EL (cell line): Measurements from ENCODE around the gene LRCH3.
A peak's percentile ranks its signal among the peaks of the same experiment; 100 is the strongest.

ENCODE experiments used
- DNase-seq: peaks from one replicate; pipeline ENCODE4 v3.0.0-alpha.2; 2016

The LRCH3 gene

DNA sequence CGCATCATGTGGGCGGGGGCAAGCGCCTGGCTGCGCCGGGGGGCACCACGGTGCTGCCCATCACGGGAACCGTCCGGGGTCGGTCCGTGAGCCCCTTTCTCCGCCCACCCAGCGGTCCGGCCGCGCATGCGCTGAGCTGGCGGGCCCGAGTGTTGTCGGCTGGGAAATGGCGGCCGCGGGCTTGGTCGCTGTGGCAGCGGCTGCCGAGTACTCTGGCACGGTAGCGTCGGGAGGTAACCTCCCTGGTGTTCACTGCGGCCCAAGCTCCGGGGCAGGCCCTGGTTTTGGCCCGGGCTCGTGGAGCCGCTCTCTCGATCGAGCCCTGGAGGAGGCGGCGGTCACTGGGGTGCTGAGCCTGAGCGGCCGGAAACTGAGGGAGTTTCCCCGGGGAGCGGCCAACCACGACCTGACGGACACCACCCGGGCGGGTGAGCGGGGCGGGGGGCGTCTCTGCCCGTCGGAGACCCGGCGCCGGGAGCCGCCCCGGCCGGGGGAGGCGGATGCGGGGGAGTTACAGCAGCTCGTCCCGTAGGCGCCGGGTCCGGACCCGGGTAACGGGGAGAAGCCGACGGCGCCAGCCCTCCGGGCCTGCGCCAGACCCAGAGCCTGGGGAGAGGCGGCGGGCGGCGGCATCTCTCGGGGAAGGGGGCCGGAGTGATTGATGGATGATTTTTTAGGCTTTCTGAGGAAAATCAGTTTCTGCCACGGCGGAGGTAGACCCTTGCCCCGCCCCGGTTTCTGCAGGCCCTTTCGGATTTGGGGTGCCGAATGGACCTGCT is at the start of gene LRCH3:
Gene LRCH3, plus strand, starts transcription at position 142 of the 779 bp plus-strand sequence. Its CDS starts 25 bp downstream, at position 167.
- DNase-seq, result peak; percentile 84

DNA sequence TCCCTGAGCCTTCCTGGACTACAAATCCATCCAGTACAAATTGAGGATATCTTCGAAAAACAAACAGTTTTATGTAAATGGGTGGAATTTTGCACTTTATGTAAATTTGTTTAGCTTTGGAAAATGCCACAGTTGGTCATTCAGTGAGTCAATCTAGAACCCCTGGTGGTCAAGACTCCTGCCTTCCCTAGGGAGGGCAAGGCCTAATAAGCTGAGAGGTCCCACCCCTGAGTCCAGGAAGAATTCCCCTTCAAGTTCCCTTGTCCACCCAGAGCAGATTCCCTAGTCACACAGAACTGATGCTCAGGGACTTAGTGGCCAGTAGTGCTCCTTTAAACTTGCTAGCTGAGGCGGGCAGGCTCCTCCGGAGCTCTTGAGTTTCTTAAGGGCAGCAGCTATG is 48.3 kb upstream of the LRCH3 start:
- DNase-seq, result no peak

DNA sequence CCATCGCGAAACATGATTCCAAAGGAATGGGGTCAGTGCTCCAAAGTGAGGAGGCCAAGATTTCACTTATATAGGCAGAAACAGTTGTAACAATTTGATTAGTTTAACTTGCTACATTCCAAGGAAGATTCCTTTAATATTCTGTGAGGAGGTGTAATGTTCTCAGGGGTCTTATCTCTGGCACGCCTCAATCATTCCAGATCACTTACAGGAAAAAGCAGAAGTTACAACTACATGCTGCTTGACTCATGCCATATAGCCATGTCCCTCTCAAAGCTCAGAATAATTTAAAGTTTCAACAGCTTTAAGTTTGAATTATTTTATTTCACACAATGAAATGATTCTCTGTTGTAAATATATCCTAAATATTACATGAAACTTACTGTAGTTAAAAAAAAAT is 44.8 kb upstream of the LRCH3 start:
- DNase-seq, result no peak

DNA sequence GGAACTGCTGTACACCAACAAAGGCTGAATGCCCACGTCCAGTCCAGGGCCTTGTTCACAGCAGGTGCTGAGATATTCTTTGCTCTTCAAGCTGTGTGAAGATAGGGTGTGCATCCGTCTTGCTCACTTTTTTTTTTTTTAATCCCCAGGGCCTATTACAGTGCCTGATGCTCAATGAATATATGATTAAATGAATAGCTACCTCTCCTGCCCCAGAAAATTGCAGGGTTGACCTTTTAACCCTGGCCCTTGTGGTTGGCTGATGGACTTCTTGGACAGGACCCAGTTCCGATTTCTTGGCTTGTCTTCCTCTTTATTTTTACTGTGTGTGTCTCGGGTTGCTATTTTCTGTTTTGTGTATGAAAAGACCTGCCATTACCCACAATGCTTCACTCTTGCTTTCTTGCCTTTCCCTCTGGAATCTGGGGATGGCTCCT is 44.2 kb upstream of the LRCH3 start:
- DNase-seq, result no peak

DNA sequence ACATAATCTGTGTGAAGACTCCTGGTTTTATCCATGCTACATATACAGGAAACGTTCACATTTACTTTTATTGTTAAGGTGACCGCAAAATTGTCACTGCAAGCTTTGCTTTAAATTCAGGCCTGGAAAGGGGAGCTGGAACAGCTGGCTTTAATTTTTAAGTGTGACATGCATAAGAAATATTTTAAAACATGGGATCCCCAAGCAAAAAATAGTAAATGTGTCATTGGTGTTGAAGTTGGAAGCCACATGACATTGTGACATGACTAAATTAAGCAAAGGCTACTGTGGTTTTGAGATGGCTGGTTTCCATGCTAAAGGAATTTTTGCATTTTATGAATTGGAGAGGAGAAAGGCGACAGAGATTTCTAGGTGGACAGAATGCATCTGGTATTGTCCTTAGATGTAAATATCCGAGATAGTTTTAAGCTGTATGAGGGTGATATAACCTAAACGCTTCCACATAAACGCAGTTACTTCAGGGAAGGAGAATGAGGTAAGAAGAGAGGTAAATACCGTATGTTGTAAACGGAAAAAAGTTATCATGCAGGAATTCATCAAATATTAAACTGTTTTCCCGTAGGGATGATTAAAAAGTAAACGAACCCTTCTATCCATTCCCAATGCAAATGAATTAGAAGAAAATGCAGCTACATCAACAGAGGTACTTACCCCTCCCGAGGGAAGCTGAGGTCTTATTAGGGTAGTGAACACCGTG is 42.3 kb upstream of the LRCH3 start:
- DNase-seq, result peak; percentile 56

DNA sequence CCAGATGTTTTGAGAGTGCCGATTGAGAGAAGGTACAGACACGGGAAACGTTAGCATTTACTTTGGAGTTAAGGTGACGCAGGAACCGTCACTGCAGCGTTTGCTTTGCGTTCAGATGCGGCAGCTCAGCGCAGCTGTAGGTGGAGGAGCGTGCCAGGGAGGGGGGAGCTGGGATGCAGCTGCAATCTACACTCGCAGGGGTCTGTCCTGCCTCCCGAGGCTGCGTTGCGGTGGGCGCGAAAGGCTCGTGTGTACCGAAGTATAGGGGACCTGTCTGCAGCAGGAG is 41.8 kb upstream of the LRCH3 start:
- peak; percentile 62 for DNase-seq

DNA sequence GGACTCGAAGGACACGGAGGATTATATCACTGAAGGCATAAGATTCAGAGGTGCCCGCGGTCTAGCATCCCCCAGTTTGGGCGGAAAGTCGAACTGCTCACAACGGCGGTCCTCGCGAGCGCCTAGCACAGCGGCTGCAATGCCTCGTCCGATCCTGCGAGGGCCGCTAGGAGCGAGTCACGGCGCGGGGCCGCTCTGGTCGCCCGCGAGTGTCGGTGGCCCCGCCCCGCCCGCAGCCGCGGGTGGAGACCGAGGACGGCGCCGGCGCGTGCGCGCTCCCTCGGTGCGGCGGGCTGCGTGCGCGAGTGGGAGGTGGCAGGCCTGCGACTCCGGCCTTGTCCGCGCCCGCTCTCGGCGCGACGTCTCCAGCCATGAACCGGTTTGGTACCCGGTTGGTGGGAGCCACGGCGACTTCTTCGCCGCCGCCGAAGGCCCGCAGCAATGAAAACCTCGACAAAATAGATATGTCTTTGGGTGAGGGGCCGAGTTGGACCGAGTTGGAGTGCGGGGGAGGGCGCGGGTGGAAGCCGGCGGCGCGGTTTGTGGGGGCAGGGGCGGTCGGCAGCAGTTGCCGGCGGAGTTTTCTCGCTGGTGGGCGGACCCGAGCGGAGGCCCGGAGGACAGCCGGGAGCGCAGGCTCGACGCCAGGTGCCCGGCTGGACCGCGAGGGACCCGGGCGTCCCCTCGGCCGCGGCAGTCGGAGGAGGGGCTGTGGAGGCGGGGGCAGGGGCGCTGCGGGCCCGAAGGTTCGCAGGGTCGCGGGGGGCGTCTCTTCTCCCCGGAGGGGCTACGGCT is 41.3 kb upstream of the LRCH3 start, which contains the start of gene FYTTD1:
Gene FYTTD1, plus strand, starts transcription at position 283 of the 795 bp plus-strand sequence. Its CDS starts 89 bp downstream, at position 372.
- peak; percentile 90 for DNase-seq

DNA sequence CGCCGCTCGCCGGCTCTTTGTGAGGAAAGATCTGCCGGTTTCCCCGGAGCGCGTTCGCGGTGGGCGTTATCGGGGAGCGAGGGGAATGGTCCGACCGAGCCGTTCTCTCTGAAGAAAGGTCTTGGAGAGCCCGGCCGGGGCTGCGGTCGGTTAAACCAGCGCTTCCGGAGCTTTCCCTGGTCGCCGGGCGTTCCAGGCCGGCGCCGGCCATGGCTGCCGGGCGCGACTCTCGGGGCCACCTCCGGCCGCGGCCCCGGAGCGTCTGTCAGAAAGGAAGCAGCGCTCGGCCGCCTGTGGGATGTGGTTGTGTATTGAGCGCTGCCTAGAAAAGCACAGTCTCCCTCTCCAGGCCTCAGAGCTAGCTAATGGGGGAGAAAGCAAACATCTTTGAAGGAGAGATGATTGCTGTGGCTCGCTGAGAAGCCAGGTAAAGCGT is 40.6 kb upstream of the LRCH3 start:
- DNase-seq, result peak; percentile 69

DNA sequence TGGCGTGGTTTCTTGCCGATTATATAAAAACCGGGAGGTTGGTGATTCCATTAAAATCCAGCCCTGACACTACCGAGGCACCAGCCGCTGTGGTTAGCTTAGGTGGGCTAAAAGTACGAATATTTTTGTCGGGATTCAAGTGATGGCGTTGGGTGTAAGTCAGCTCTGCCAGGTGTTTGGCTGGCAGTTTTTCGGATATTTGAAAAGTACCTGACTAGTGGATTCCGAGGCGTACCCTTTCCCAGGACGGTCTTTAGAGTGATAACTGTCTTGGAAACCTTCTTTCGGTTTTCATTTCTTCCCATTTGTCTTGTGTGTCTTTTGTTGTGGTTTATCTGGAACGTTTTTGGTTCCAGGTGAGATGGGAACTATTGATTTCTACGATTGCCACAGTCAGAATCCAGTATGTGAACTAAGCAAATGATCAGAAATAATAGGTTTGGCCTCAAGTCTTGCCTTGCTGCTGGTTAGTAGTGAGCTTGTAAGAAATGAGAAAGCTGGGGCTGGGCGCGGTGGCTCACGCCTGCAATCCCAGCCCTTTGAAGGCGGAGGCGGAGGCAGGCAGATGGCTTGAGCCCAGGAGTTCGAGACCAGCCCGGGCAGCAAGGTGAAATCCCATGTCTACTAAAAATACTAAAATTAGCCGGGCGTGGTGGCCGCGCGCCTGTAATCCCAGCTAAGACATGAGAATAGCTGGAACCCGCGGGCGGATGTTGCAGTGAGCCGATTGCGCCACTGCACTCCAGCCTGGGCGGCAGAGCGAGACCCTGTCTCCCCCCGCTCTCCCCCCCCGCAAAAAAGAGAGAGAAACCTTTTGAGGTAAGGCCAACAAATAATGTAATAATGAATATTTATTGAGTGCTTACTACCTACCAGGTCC is 40.0 kb upstream of the LRCH3 start:
- peak; percentile 49 for DNase-seq

DNA sequence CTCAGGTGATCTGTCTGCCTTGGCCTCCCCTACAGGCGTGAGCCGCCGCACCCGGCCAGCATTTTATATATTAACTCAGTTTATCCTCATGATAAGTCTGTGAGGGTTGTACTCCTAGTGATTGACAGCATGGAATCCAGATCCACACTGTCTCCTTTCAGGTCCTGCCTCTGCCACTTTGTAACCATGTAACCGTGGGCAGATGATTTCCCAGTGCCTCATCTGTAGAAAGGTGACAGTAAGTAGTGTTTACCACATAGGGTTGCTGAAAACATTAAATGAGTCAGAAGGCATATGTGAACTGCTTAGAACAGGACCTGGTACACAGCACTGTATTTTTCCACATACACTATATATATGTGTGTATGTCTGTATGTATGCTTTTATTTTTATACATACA is 38.9 kb upstream of the LRCH3 start:
- DNase-seq, result no peak

DNA sequence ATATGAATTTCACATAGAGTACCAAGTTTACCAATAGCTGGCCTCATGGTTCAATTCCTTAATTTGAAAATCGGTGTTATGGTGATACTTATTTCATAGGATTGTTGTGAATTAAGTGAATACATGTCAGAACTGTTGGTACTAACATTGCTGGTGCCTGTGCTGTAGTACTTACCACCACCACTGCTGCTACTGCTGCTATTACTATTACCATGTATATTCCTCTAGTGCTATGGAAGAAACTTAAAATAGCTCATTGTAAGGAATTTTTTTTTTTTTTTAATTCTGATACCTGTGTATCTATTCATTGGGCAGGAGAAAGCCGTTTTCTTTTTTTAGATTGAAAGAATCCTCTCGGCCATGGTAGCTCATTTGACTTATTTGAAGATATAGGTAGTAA is 37.8 kb upstream of the LRCH3 start:
- no peak for DNase-seq

DNA sequence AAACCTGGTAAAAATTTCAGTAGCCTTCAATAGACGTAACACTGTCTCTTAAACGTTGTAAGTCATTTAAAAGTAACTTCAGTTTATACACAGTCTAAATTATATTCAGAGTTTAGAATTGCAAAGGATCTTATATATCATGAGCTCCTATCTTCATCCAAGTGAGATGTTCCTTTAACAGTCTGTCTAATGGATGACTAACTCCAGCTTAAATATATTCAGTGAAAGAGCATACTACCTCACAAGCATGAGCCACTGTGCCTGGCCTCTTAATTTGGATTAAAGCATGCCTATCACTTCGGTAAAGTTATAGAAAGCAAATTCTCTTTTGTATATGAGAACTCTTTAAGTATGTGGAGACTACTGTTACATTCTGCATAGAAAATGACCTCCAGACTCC is 34.4 kb upstream of the LRCH3 start:
- DNase-seq, result no peak

DNA sequence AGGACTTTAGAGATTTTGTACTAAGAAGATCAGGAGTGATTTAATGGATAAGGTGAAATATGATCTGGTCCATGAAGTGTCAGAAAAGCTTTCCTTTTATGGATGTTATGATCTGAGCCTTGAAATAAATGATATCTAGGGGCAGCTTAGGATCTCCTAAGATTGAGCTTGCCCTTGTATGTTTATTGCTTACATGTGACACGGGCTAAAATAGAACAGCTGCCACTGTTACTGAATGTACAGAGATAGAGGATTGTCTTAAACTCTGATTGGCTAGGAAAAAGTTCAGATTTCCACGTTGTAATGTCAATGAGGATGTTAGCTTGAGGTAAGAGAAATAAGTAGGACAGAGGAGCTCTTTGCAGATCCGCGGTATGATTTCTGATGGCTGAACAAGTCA is 32.5 kb upstream of the LRCH3 start:
- DNase-seq, result no peak

DNA sequence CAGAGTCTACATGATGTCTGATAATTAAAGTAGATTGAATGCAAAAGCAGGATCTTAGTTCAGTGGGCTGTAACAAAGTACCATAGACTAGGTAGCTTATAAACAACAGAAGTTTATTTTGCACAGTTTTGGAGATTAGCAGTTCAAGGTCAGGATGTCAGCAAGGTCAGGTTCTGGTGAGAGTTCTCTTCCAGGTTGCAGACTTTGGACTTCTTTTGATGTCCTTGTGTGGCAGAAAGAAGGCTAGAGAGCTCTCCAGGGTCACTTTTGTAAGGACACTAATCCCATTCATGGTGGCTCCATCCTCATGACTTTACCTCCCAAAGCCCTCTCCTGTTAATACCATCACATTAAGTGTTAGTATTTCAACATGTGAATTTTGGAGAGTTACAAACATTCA is 29.3 kb upstream of the LRCH3 start:
- no peak for DNase-seq

DNA sequence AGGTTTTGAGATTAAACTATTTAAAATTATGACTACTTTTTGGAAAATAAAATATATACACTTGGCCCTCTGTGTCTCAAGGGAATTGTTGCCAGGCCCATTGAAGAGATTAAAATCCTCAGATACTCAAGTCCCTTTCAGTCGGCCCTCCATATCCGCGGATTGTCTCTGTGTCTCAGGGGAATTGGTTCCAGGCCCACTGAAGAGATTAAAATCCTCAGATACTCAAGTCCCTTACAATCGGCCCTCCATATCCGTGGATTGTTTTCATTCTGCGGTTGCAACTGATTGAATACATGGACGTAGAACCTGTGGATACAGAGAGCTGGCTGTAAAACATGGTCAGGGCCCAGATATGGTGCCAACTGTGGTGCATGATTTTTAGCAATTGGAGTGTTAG is 15.7 kb upstream of the LRCH3 start:
- no peak for DNase-seq

DNA sequence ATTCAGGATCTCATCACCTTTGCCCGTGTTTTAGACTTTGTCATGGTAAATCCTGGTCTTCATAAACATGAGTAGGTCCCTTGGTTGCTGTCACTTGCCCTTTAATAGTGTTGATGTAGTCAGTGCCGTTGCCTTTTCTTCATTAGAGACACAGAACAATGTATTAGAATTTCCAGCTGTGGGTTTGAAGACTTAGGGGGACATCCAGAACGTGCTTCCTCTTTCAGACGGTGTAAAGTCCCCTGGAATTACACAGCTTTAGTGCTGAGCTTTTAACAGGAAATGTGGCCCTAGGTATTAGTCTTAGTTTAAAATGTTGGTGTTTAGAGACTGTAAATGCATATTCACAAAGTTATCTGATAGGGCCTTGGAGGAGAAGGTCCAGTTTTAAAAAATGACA is 8.8 kb upstream of the LRCH3 start:
- DNase-seq, result no peak

DNA sequence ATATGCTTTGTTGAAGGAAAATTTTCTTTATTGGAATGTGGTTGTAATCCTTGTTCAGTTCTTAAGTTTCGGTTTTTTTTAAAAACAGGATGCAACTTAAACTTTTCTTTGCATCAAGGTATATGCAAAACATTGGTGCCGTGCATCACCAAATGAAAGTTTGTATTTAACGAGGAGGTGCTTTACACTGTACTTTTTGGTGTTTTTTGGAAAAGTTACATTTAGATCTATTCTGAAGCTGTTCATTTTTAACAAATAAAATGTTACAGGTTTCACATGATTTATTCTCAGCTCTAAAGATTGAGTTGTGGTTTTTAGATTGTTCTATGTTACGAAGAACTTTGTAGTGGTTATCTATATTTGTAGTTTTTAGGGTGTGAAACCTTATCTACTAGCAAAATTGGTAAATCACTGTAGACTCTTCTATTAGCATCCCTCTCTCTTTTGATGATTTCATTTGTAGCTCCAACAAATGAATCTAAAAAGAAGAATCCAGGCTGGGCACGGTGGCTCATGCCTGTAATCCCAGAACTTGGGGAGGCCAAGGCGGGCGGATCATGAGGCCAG is 7.0 kb upstream of the LRCH3 start:
- DNase-seq, result no peak

DNA sequence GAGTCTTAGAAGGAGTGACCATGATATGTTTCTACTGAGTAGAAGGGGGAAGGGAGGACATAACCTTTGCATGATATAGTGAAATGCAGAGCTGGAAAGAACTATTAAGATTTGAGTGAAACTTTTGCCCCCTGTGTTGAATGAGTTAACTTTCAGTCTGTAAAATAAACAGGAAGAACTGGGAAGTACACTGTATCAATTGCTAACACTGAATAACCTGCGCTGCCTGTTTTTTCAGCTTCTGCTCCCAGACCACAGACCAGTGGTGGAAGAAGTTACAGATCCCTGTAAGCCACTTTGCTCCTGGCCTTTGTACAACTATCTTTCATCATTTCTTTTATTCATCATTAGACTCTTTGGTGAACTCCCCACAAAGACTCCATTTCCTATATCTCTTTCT is 3.6 kb upstream of the LRCH3 start:
- no peak for DNase-seq

DNA sequence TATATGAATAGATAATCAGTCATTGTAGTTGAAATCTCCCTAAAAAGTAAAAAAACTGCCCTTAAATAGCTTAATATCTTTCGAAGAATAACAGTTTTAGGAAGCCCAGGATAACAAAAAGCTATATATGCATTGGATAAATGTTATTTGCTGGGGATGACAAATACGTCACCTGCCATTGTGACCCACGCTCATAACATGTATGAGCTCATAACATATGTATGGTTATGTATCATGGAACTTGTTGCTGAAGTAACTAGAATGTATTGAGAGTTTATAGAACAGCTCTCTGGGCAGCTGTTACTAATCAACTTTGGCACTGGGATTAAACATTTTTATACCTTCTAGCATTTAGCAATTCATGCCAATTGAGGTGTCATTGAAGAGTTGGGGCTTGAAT is 1.7 kb upstream of the LRCH3 start:
- DNase-seq, result no peak

DNA sequence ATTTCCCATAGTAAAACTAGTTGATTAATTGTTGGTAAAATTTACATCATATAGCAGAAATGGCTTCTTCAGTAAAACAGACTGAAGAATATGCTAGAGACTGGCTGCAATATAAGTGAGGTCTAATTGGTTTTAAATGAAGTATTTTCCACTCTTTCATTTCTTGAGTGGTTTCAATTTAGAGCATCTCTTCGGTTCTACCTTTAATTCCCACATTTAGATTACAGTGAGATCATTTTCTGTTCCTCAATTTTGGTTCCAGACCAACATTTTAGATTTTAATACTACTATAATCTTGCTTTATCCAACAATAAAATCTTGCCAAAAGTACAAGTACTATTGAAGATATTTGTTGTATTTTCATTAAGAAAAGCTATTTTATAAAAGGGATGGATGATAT is 1.0 kb upstream of the LRCH3 start:
- DNase-seq, result no peak

DNA sequence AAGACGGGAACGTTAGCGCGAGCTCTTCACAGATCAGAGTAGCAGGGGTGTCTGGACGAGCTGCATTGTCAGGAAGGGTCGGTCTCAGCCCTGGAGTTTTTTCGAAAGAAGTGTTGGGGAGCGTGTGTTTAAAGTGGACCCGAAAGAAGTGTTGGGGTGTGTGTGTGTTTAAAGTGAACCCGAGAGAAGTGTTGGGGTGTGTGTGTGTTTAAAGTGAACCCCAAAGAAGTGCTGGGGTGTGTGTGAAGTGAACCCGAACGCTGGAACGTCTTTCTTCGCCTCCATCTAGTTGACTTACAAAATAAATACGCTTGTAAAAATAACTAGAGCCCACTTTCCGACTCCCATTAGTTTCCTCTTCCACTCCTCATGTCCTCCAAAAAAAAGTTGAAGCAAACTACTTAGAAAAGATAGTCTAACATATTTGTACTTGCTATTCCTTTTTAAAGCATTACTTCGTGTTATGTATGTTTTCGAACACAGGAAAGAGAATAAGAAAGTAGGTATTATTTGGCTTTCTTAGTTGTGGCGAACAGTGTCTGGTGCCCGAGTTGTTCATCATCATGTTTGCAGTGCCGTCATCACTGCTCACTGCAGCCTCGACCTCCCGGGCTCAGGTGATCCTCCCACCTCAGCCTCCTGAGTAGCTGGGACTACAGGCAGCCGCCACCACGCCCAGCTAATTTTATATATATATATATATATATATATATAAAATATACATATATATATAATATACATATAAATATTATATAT is 1.0 kb downstream of the LRCH3 start:
- peak; percentile 52 for DNase-seq

DNA sequence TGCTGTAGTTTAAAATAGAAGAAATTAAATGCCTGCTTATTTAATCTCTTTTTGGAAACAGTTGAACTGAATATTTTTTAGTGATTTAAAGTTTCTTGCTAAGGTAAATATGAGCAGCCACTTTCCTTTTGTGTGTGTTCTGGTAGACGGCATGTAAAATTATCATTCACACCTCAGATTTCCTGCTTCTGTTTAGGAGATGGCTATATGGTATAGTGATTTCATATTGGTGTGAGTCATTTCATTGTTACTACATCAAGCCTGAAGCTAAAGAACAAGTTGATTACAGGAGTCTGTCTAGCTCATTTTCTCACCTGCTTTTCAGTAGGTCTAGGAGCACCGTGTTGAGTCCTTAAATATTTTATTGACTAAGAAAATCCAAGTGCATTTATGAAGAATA is 2.2 kb downstream of the LRCH3 start:
- DNase-seq, result peak; percentile 58
